BLaER1 treated with 17β-estradiol and CSF1 and Interleukin-3, amounts not matched to agents 10 nM and 100 nM (cell line): Measurements from ENCODE around the gene FLNB.

Experiments
- H3K27ac ChIP-seq, 11 experiments: shearing (Covaris generic); formaldehyde crosslinking; 2 replicates each; pipeline ENCODE4 v1.8.1; 2022
- H3K27me3 ChIP-seq, 11 experiments: shearing (Covaris generic); formaldehyde crosslinking; 2 replicates each; pipeline ENCODE4 v1.8.1; 2022
- H3K36me3 ChIP-seq, 11 experiments: shearing (Covaris generic); formaldehyde crosslinking; 2 replicates each; pipeline ENCODE4 v1.8.1; 2022
- H3K4me1 ChIP-seq, 10 experiments: shearing (Covaris generic); formaldehyde crosslinking; 2 replicates each; pipeline ENCODE4 v1.8.1; 2022
- H3K4me2 ChIP-seq, 11 experiments: shearing (Covaris generic); formaldehyde crosslinking; 2 replicates each; pipeline ENCODE4 v1.8.1; 2022
- H3K4me3 ChIP-seq, 10 experiments: shearing (Covaris generic); formaldehyde crosslinking; 2 replicates each; pipeline ENCODE4 v1.8.1; 2022
- H3K9ac ChIP-seq, 11 experiments: shearing (Covaris generic); formaldehyde crosslinking; 2 replicates each; pipeline ENCODE4 v1.8.1; 2022
- H3K9me3 ChIP-seq, 11 experiments: shearing (Covaris generic); formaldehyde crosslinking; replicated peaks in 1 of 11; 2 replicates each; pipeline ENCODE4 v1.8.1; 2022
- H4K20me1 ChIP-seq, 11 experiments: shearing (Covaris generic); formaldehyde crosslinking; 2 replicates each; pipeline ENCODE4 v1.8.1; 2022
- Cebpa-rat ChIP-seq, 11 experiments: shearing (Covaris generic); IDR thresholded peaks; 2 replicates each; pipeline ENCODE4 v1.8.1; 2022

FLNB gene

GRCh38 chr3:58026598-58026997, 18.4 kb downstream of the FLNB start:
- no peak overlapping the region for H3K27ac ChIP-seq
- peaks cover 0 to 17% (median 8%) of the 10 kb centered on the region in 10 experiments; a peak in 12 of 20 replicates for H3K4me1 ChIP-seq

GRCh38 chr3:58027704-58028317, 19.6 kb downstream of the FLNB start:
- no peaks in the 10 kb centered on the region for H3K27me3 ChIP-seq
- no peak overlapping the region for H3K4me3 ChIP-seq
- peaks cover 0 to 27% (median 17%) of the 10 kb centered on the region in 10 experiments; a peak in 13 of 20 replicates for H3K4me1 ChIP-seq
- peaks cover 0 to 98% (median 47%) of the 10 kb centered on the region in 11 experiments; a peak in 15 of 22 replicates for H4K20me1 ChIP-seq
- H3K9me3 ChIP-seq = peaks cover 0 to 5% (median 0%) of the 10 kb centered on the region in 11 experiments; a peak in 1 of 22 replicates
- no peak overlapping the region for H3K27ac ChIP-seq
- H3K9ac ChIP-seq = no peak overlapping the region
- no peak overlapping the region for H3K4me2 ChIP-seq
- no peaks in the 10 kb centered on the region for H3K36me3 ChIP-seq
- no peak for TF ChIP-seq Cebpa-rat (IDR thresholded peaks at IDR 0.05)

More at GRCh38 chr3:58026598-58026997, 18.4 kb downstream of the FLNB start:
- no peak overlapping the region for H3K4me3 ChIP-seq
- H3K36me3 ChIP-seq = no peaks in the 10 kb centered on the region
- H3K4me2 ChIP-seq = no peak overlapping the region
- H4K20me1 ChIP-seq = peaks cover 0 to 98% (median 54%) of the 10 kb centered on the region in 11 experiments; a peak in 16 of 22 replicates
- H3K9me3 ChIP-seq = peaks cover 0 to 5% (median 0%) of the 10 kb centered on the region in 11 experiments; a peak in 1 of 22 replicates
- H3K27me3 ChIP-seq = no peaks in the 10 kb centered on the region
- no peak for TF ChIP-seq Cebpa-rat (IDR thresholded peaks at IDR 0.05)
- no peak overlapping the region for H3K9ac ChIP-seq

- Histone ChIP-seq H3K9ac (no peak overlapping the region), H3K4me2 (no peak overlapping the region), H3K36me3 (no peaks in the 10 kb centered on the region), H3K27ac (no peak overlapping the region), H4K20me1 (peaks cover 0 to 98% (median 36%) of the 10 kb centered on the region in 11 experiments; a peak in 14 of 22 replicates), H3K27me3 (no peaks in the 10 kb centered on the region), H3K9me3 (peaks cover 0 to 5% (median 0%) of the 10 kb centered on the region in 11 experiments; a peak in 1 of 22 replicates), H3K4me1 (peaks cover 0 to 27% (median 17%) of the 10 kb centered on the region in 10 experiments; a peak in 13 of 20 replicates), H3K4me3 (no peak overlapping the region)
- TF ChIP-seq Cebpa-rat (IDR thresholded peaks at IDR 0.05) = no peak
Measured at GRCh38 chr3:58028902-58029301, 20.7 kb downstream of the FLNB start.

- H3K9ac ChIP-seq = no peak overlapping the region
- H4K20me1 ChIP-seq = peaks cover 0 to 98% (median 40%) of the 10 kb centered on the region in 11 experiments; a peak in 14 of 22 replicates
- peak overlapping the region in 1 of 11 experiments; percentile 16; a peak in 1 of 22 replicates for H3K4me2 ChIP-seq
- H3K27ac ChIP-seq = no peak overlapping the region
- peaks cover 0 to 33% (median 23%) of the 10 kb centered on the region in 10 experiments; a peak in 15 of 20 replicates for H3K4me1 ChIP-seq
- TF ChIP-seq Cebpa-rat (IDR thresholded peaks at IDR 0.05) = no peak
- H3K36me3 ChIP-seq = no peaks in the 10 kb centered on the region
- no peak overlapping the region for H3K4me3 ChIP-seq
- H3K9me3 ChIP-seq = peaks cover 0 to 5% (median 0%) of the 10 kb centered on the region in 11 experiments; a peak in 1 of 22 replicates
- H3K27me3 ChIP-seq = no peaks in the 10 kb centered on the region
Measured at GRCh38 chr3:58029842-58030584, 21.8 kb downstream of the FLNB start.

GRCh38 chr3:58032186-58032585, 24.0 kb downstream of the FLNB start:
- Histone ChIP-seq H3K9me3 (peaks cover 0 to 5% (median 0%) of the 10 kb centered on the region in 11 experiments; a peak in 1 of 22 replicates), H3K27me3 (no peaks in the 10 kb centered on the region), H3K4me2 (peak overlapping the region in 7 of 11 experiments; percentile 4 to 31 (median 8); a peak in 5 of 22 replicates), H3K9ac (no peak overlapping the region), H3K4me3 (no peak overlapping the region), H3K36me3 (no peaks in the 10 kb centered on the region), H4K20me1 (peaks cover 0 to 97% (median 21%) of the 10 kb centered on the region in 11 experiments; a peak in 12 of 22 replicates), H3K4me1 (peaks cover 0 to 36% (median 21%) of the 10 kb centered on the region in 10 experiments; a peak in 14 of 20 replicates), H3K27ac (no peak overlapping the region)
- no peak for TF ChIP-seq Cebpa-rat (IDR thresholded peaks at IDR 0.05)

- H3K36me3 ChIP-seq = no peaks in the 10 kb centered on the region
- no peak for TF ChIP-seq Cebpa-rat (IDR thresholded peaks at IDR 0.05)
- H3K9ac ChIP-seq = no peak overlapping the region
- H3K9me3 ChIP-seq = peaks cover 0 to 5% (median 0%) of the 10 kb centered on the region in 11 experiments; a peak in 1 of 22 replicates
- peak overlapping the region in 4 of 11 experiments; percentile 8 to 38 (median 28); a peak in 4 of 22 replicates for H3K4me2 ChIP-seq
- peaks cover 17 to 59% (median 37%) of the 10 kb centered on the region in 10 experiments for H3K4me1 ChIP-seq
- H3K4me3 ChIP-seq = no peak overlapping the region
- peaks cover 0 to 97% (median 20%) of the 10 kb centered on the region in 11 experiments; a peak in 11 of 22 replicates for H4K20me1 ChIP-seq
- no peaks in the 10 kb centered on the region for H3K27me3 ChIP-seq
- H3K27ac ChIP-seq = no peak overlapping the region
Measured at GRCh38 chr3:58034738-58035523, 26.7 kb downstream of the FLNB start.

- H3K4me1 ChIP-seq = peaks cover 24 to 59% (median 44%) of the 10 kb centered on the region in 10 experiments
- H3K4me2 ChIP-seq = 0 out of 22 replicates have a peak overlapping the region, but pooled peaks of 1 of the 11 experiments have one; percentile 24
- no peak overlapping the region for H3K9ac ChIP-seq
Measured at GRCh38 chr3:58035524-58036255, 27.5 kb downstream of the FLNB start.

More at GRCh38 chr3:58035524-58036255, 27.5 kb downstream of the FLNB start:
- Histone ChIP-seq H3K27ac (no peak overlapping the region), H3K36me3 (no peaks in the 10 kb centered on the region), H4K20me1 (peaks cover 0 to 97% (median 18%) of the 10 kb centered on the region in 11 experiments; a peak in 10 of 22 replicates), H3K27me3 (no peaks in the 10 kb centered on the region), H3K9me3 (no peaks in the 10 kb centered on the region; a peak in 1 of 22 replicates), H3K4me3 (no peak overlapping the region)
- no peak for TF ChIP-seq Cebpa-rat (IDR thresholded peaks at IDR 0.05)
